ENCODE measurements around the gene PTPRD. TPM values are rescaled to one million over a fixed set of nuclear protein-coding genes. Genes with fewer than 3 reads are reported as not detected.

PTPRD gene
- total RNA-seq, 1 experiment from 2014 or later, result not detected

DNA sequence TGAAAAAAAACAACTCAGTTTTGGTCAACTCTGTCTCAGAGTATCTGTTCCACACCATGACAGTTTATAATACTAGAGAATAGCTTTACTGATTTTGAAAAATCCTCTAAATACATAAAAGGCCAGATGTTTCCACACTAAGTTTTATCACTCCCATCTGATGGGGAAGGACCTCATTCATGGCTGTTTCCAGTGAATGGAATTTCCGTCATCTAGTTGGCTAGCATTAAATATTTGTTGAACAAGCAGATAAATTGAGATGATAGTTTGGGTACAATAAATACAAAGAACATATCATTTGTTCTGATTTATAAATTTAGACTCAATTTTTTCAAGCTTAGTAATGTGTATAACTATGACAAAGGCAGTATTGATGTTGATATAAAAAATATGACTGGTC lies 408.5 kb downstream of the PTPRD start:
- no peaks in the 10 kb centered on the region for H3K9me3 ChIP-seq (ENCODE audit: control insufficient read depth, insufficient read depth, low read depth, low read length)
- BruUV-seq (replicated peaks), result no TSS peak

GRCh38 chr9:10173561-10173960 lies 439.2 kb downstream of the PTPRD start:
- intact Hi-C loops (cut with micrococcal nuclease; ENCODE audit: unreplicated experiment) (no loop called here), in situ Hi-C loops (cut with HindIII; ENCODE audit: low pct_unique_long_range_greater_than_20kb, low sequenced_read_pairs) (no loop called here)
- no peaks in the 10 kb centered on the region for H3K9me3 ChIP-seq (ENCODE audit: control insufficient read depth, insufficient read depth, low read depth, low read length)
- H3K36me3 ChIP-seq (ENCODE audit: control insufficient read depth, insufficient read depth, low read length), result no peaks in the 10 kb centered on the region
- no peak for DNase-seq (ENCODE audit: low read depth, low spot score)
- no peaks in the 10 kb centered on the region for H3K4me1 ChIP-seq (ENCODE audit: control insufficient read depth, insufficient read depth, low read length)
- TF ChIP-seq POLR2AphosphoS5 (IDR thresholded peaks at IDR 0.05; ENCODE audit: low read depth, low read length) (no peak), SIN3A (IDR thresholded peaks at IDR 0.05; ENCODE audit: borderline replicate concordance, insufficient read depth, low read depth, low read length) (no peak), TCF7L2 (IDR thresholded peaks at IDR 0.05; ENCODE audit: low read depth, low read length) (no peak), REST (IDR thresholded peaks at IDR 0.05; ENCODE audit: insufficient read depth in 1 of 2, low read depth in 2 of 2, low read length in 1 of 2) (no peak)
- TF ChIP-seq, protein P1, sequence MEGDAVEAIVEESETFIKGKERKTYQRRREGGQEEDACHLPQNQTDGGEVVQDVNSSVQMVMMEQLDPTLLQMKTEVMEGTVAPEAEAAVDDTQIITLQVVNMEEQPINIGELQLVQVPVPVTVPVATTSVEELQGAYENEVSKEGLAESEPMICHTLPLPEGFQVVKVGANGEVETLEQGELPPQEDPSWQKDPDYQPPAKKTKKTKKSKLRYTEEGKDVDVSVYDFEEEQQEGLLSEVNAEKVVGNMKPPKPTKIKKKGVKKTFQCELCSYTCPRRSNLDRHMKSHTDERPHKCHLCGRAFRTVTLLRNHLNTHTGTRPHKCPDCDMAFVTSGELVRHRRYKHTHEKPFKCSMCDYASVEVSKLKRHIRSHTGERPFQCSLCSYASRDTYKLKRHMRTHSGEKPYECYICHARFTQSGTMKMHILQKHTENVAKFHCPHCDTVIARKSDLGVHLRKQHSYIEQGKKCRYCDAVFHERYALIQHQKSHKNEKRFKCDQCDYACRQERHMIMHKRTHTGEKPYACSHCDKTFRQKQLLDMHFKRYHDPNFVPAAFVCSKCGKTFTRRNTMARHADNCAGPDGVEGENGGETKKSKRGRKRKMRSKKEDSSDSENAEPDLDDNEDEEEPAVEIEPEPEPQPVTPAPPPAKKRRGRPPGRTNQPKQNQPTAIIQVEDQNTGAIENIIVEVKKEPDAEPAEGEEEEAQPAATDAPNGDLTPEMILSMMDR (IDR thresholded peaks at IDR 0.05), result no peak
- H3K27me3 ChIP-seq (ENCODE audit: control insufficient read depth, insufficient read depth, low read length), result no peaks in the 10 kb centered on the region
- CTCF ChIA-PET, result no interaction called here
- no peak overlapping the region for H3K4me3 ChIP-seq (ENCODE audit: low read depth in 2 of 2, low read length in 2 of 2)
- no TSS peak for BruUV-seq (replicated peaks)
- no peak overlapping the region for H3K27ac ChIP-seq (ENCODE audit: low read length)
- ATAC-seq, result no peak
- POLR2A ChIA-PET, result no interaction called here

More for the DNA sequence above, 408.5 kb downstream of the PTPRD start:
- no peaks in the 10 kb centered on the region for H3K36me3 ChIP-seq (ENCODE audit: control insufficient read depth, insufficient read depth, low read length)
- H3K27ac ChIP-seq (ENCODE audit: low read length), result no peak overlapping the region
- H3K4me3 ChIP-seq (ENCODE audit: low read depth in 2 of 2, low read length in 2 of 2), result no peak overlapping the region
- TF ChIP-seq TCF7L2 (IDR thresholded peaks at IDR 0.05; ENCODE audit: low read depth, low read length) (no peak), SIN3A (IDR thresholded peaks at IDR 0.05; ENCODE audit: borderline replicate concordance, insufficient read depth, low read depth, low read length) (no peak), POLR2AphosphoS5 (IDR thresholded peaks at IDR 0.05; ENCODE audit: low read depth, low read length) (no peak), REST (IDR thresholded peaks at IDR 0.05; ENCODE audit: insufficient read depth in 1 of 2, low read depth in 2 of 2, low read length in 1 of 2) (no peak)
- TF ChIP-seq, protein P1 (IDR thresholded peaks at IDR 0.05), result no peak
- ATAC-seq (no peak), DNase-seq (ENCODE audit: low read depth, low spot score) (no peak)
- CTCF ChIA-PET, result no interaction called here
- in situ Hi-C loops (cut with HindIII; ENCODE audit: low pct_unique_long_range_greater_than_20kb, low sequenced_read_pairs) (no loop called here), intact Hi-C loops (cut with micrococcal nuclease; ENCODE audit: unreplicated experiment) (no loop called here)
- no peaks in the 10 kb centered on the region for H3K4me1 ChIP-seq (ENCODE audit: control insufficient read depth, insufficient read depth, low read length)
- POLR2A ChIA-PET, result no interaction called here
- H3K27me3 ChIP-seq (ENCODE audit: control insufficient read depth, insufficient read depth, low read length), result no peaks in the 10 kb centered on the region
